IPS DF 6.9 (cell line): ENCODE results near the gene SERINC3.

Source experiments
- DNase-seq: peaks from one replicate; pipeline ENCODE4 v3.0.0-alpha.2; 2013; ENCODE audit warnings: low read depth, low spot score
- H3K27ac ChIP-seq: one replicate; pipeline ENCODE4 v1.5.1; 2013; ENCODE audit warnings: low read length, control low read depth
- H3K27me3 ChIP-seq: 2 replicates; pipeline ENCODE4 v1.6.1; 2013; ENCODE audit warnings: mild to moderate bottlenecking, low read length; ENCODE audit not compliant: control insufficient read depth, insufficient read depth
- H3K36me3 ChIP-seq: 2 replicates; pipeline ENCODE4 v1.6.1; 2013; ENCODE audit warnings: low read length; ENCODE audit not compliant: control insufficient read depth, insufficient read depth
- H3K4me1 ChIP-seq: 2 replicates; pipeline ENCODE4 v1.6.1; 2013; ENCODE audit warnings: low read length; ENCODE audit not compliant: control insufficient read depth, insufficient read depth
- H3K4me3 ChIP-seq: 2 replicates; pipeline ENCODE4 v1.5.1; 2013; ENCODE audit warnings: mild to moderate bottlenecking, low read length
- H3K9me3 ChIP-seq: 2 replicates; pipeline ENCODE4 v1.6.1; 2013; ENCODE audit warnings: low read length, inconsistent platforms; ENCODE audit not compliant: control insufficient read depth, insufficient read depth
- WGBS: extraction: QIAGEN DNeasy Blood & Tissue Kit; methylation state at CpG from one replicate; pipeline ENCODE4 v1.1.7; 2013; ENCODE audit warnings: mixed read lengths, missing lambda C conversion rate; ENCODE audit not compliant: insufficient read length, insufficient coverage; 5-methylcytosine and 5-hydroxymethylcytosine counted together

Gene SERINC3

DNA sequence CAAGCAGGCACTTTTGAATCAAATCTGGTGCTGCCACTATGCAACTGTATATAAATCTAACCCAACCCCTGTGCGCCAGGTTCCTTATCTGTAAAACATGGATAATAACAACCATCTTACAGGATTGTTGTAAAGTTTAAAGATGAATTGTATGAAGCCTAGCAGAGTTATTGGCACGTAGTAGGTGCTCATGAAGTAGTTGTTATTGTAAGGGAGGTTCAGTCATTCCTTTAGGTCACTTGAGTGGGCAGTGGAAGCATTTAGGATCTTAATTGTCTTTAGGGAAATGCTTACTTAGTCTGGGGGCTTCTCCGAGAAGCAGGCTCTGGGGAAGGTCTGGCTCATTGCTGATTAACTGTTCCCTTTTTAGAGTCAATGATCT lies 30.7 kb upstream of the SERINC3 start:
- Histone ChIP-seq H3K36me3 (no peaks in the 10 kb centered on the region), H3K27ac (no peak overlapping the region), H3K4me1 (no peaks in the 10 kb centered on the region), H3K27me3 (no peaks in the 10 kb centered on the region), H3K9me3 (no peaks in the 10 kb centered on the region), H3K4me3 (no peak overlapping the region)
- no peak for DNase-seq
- 100% methylated on average over 1 of the region's 3 CpGs for WGBS

DNA sequence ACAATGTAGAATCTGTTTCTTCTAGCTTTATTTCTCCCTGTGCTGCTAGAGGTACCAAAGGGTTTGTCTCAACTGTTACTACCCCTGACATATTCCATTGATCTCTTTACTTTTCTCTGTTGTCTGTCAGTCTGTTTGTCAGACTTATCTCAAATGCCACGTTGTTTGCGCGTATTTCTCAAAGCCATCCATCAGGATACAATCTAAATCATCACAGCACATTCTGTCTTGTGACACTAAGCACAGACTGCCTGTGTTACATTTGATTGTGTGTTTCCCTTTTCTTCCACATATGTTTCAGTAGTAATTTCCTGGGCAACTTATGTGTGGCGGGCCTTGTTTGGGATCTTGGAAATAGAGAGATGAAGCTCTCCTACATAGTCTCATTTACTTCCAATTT lies 30.2 kb upstream of the SERINC3 start:
- no peak for DNase-seq
- Histone ChIP-seq H3K36me3 (no peaks in the 10 kb centered on the region), H3K27me3 (no peaks in the 10 kb centered on the region), H3K4me1 (no peaks in the 10 kb centered on the region), H3K27ac (no peak overlapping the region), H3K4me3 (no peak overlapping the region), H3K9me3 (no peaks in the 10 kb centered on the region)
- WGBS: no CpG with 5 or more reads among the region's 4 CpGs

DNA sequence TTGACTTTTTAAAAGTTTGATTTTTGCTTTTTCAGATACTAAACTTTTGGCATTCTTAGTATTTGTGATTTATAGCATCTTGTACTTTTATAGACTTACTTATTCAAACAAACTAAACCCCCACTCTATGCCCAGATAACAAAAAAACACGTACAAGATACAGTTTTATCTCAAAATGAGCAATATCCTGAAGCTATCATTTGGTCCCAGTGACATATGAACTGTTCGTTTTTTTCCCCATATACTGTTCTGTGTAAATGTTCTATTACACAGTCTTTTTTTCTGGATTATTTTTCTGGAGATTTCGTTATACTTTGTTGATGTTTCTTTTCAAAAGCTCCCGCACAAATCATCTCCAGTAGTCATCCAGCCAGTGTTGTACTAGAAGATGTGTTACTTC lies 27.3 kb upstream of the SERINC3 start:
- Histone ChIP-seq H3K27ac (no peak overlapping the region), H3K4me1 (no peaks in the 10 kb centered on the region), H3K9me3 (no peaks in the 10 kb centered on the region), H3K36me3 (no peaks in the 10 kb centered on the region), H3K27me3 (no peaks in the 10 kb centered on the region), H3K4me3 (no peak overlapping the region)
- DNase-seq: no peak
- WGBS: 100% methylated on average over 1 of the region's 4 CpGs

DNA sequence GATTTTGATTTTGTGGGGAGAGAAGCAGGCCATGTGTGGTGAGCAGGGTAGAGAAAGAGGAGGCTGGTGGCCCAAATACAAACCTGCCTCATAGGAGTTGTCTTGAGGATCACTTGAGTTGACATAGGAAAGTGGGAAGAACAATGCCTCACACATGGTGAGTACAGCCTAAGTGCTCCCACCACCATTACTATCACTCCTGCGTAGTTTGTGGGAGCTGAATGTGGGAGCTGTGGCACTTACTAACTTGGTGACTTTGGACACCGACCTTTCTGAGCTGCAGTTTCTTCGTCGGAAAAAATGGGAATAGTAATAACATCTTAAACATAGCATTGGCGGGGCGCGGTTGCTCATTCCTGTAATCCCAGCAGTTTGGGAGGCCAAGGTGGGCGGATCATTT lies 25.5 kb upstream of the SERINC3 start:
- H3K4me1 ChIP-seq: no peaks in the 10 kb centered on the region; the same call in 1 of the 2 replicates
- DNase-seq: no peak
- H3K27me3 ChIP-seq: no peaks in the 10 kb centered on the region
- no CpG with 5 or more reads among the region's 8 CpGs for WGBS
- H3K27ac ChIP-seq: no peak overlapping the region
- H3K4me3 ChIP-seq: no peak overlapping the region
- no peaks in the 10 kb centered on the region for H3K36me3 ChIP-seq
- H3K9me3 ChIP-seq: no peaks in the 10 kb centered on the region

DNA sequence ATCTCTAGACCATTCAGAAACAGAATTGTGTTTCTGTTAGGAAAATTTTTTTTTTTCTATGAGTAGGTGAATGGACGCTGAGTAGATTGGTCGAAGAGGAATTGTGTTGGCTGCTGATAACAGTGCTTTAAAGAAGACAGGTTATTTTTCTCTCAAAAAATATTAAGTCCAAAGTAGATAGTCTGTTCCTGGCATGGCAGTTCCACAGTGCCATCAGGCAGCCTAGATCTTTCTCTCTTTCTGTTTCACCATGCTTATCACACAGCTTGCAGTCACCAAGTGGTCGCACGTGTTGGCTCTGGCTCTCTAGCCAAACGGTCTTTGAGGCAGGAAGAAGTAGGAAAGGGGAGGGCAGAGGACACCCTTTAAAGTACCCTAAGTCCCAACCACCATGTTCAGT lies 22.4 kb upstream of the SERINC3 start:
- no peak overlapping the region for H3K27ac ChIP-seq
- H3K9me3 ChIP-seq: no peaks in the 10 kb centered on the region
- no CpG with 5 or more reads among the region's 5 CpGs for WGBS
- H3K4me1 ChIP-seq: no peaks in the 10 kb centered on the region; the same call in 1 of the 2 replicates
- no peak for DNase-seq
- no peak overlapping the region for H3K4me3 ChIP-seq
- no peaks in the 10 kb centered on the region for H3K27me3 ChIP-seq
- H3K36me3 ChIP-seq: no peaks in the 10 kb centered on the region

DNA sequence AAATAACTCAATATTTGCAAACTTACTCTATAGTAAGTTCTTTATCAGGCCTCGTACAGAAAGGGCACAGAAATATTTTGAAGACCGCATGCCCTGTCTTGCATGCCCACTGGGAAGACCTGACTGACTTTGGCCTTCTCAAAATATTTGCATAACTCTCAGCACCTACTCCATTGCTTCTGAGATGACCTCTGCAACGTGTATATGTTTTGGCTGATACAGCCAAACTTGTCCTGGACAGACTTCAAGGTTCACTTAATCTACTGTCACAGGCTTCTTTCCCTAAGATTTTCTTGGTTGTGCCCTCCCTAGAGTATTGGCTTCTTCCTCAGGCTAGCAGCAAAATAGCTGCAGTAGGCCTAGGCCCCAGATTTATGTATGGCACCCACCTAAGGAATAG lies 21.5 kb upstream of the SERINC3 start:
- H3K27me3 ChIP-seq: no peaks in the 10 kb centered on the region
- no peak for DNase-seq
- H3K4me3 ChIP-seq: no peak overlapping the region
- H3K27ac ChIP-seq: no peak overlapping the region
- no CpG with 5 or more reads among the region's 3 CpGs for WGBS
- no peaks in the 10 kb centered on the region; the same call in 1 of the 2 replicates for H3K4me1 ChIP-seq
- no peaks in the 10 kb centered on the region for H3K36me3 ChIP-seq
- no peaks in the 10 kb centered on the region for H3K9me3 ChIP-seq

DNA sequence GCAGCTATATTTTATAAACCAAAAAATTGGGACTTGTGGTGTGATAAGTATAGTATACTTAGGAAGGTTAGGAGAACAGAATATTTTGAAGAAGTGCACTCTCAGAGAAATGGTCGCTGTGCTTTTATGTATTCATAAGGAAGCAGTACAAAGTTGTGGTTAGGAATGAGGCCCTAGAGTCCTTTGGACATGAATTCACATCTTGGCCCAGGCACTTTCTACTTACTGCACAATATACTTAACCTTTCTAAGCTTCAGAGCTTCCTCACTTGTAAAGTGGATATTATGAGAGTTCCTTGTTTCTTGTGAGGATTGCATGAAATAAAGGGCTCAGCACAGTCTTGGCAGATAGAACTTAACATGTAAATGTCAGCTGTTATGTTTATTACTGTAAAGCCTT lies 21.0 kb upstream of the SERINC3 start:
- Histone ChIP-seq H3K36me3 (no peaks in the 10 kb centered on the region), H3K27me3 (no peaks in the 10 kb centered on the region), H3K9me3 (no peaks in the 10 kb centered on the region), H3K4me3 (no peak overlapping the region), H3K27ac (no peak overlapping the region), H3K4me1 (no peaks in the 10 kb centered on the region; the same call in 1 of the 2 replicates)
- no CpG with 5 or more reads among the region's 1 CpG for WGBS
- DNase-seq: no peak

DNA sequence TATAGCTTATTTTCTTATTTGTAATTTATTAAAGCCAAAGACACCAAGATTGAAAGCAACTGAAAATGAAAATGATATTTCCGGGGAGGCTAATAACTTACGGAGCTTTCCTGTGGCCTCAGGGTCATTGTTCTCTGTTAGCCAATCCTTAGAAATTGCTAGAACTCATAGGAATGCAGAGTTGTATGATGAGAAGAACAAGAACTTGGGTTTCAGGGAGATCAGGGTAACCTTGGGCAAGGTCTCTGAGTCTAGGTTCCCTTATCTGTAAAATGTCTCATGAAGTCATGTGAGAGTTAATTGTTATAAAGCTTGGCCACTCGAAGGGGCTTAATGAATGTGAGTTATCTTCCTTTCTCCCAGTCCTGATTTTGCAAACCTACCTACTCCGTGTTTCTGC lies 20.1 kb upstream of the SERINC3 start:
- no peak for DNase-seq
- H3K27ac ChIP-seq: no peak overlapping the region
- H3K9me3 ChIP-seq: no peaks in the 10 kb centered on the region
- no peaks in the 10 kb centered on the region for H3K27me3 ChIP-seq
- no peak overlapping the region for H3K4me3 ChIP-seq
- no peaks in the 10 kb centered on the region for H3K36me3 ChIP-seq
- no peaks in the 10 kb centered on the region; the same call in 1 of the 2 replicates for H3K4me1 ChIP-seq
- no CpG with 5 or more reads among the region's 4 CpGs for WGBS

DNA sequence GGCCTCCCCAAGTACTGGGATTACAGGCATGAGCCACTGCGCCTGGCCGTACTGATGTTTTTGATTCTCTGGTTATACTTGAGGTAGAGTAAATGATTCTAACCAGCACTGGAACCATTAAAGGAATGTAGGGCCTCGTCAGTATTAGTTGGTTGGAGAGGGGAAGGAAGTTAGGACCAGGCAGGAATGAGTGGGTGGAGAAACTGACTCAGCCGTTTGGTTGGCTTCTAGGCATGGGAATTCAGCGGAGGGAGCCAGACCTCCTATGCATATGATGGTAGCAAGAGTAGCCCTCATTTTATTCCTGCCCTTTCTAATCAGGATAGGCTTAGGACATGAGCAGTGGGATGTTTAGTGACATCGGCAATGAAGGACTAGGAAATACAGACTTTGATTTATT lies 19.0 kb upstream of the SERINC3 start:
- Histone ChIP-seq H3K9me3 (no peaks in the 10 kb centered on the region), H3K27ac (no peak overlapping the region)

DNA sequence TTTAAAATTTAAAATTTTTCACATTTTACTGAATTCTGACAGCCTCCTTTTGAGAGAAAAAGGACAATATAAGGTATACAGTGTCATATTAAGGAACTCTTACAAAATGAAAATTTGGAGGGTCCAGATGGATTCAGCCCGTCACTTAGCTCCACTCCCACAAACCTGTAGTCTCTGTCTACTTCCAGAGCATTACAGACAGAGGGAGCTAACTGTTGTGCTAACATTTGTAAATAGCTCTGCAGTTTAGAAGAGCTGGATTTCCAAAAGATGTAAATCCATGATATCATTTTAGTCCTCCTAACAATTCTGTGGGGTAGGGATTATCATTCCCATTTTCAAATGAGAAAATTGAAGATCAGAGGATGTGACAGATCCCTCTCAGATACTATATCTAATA lies 16.1 kb upstream of the SERINC3 start:
- H3K27ac ChIP-seq: no peak overlapping the region
- no peaks in the 10 kb centered on the region for H3K4me1 ChIP-seq
- DNase-seq: no peak
- H3K9me3 ChIP-seq: no peaks in the 10 kb centered on the region
- WGBS: no CpG with 5 or more reads among the region's 1 CpG
- no peak overlapping the region for H3K4me3 ChIP-seq
- H3K27me3 ChIP-seq: no peaks in the 10 kb centered on the region
- H3K36me3 ChIP-seq: no peaks in the 10 kb centered on the region

More for the DNA sequence above, 19.0 kb upstream of the SERINC3 start:
- no peak for DNase-seq
- H3K36me3 ChIP-seq: no peaks in the 10 kb centered on the region
- no peaks in the 10 kb centered on the region for H3K27me3 ChIP-seq
- no peaks in the 10 kb centered on the region; the same call in 1 of the 2 replicates for H3K4me1 ChIP-seq
- WGBS: no CpG with 5 or more reads among the region's 6 CpGs
- no peak overlapping the region for H3K4me3 ChIP-seq

DNA sequence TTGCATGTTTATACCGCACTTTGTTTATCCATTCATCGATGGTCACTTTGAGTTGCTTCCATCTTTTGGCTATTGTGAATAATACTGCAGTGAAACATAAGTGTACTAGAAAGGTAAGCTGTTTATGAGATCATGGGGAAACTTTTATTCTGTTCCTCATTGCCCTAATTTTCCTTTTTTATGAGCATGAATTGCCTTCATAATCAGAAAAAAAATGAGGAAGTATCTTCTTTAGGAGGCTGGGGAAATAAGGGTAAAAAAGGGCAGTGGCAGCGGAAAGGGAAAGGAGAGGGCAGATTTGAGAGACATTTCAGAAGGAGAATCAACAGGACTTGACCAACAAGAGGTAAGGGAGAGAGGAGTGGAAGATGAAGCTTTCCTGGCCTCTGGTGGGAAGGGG lies 14.3 kb upstream of the SERINC3 start:
- no CpG with 5 or more reads among the region's 3 CpGs for WGBS
- no peak for DNase-seq
- no peaks in the 10 kb centered on the region for H3K9me3 ChIP-seq
- H3K27ac ChIP-seq: no peak overlapping the region
- no peaks in the 10 kb centered on the region for H3K4me1 ChIP-seq
- H3K4me3 ChIP-seq: no peak overlapping the region
- no peaks in the 10 kb centered on the region for H3K27me3 ChIP-seq
- no peaks in the 10 kb centered on the region for H3K36me3 ChIP-seq
